ENCODE data around the gene DHRS13.

The DHRS13 gene, protein sequence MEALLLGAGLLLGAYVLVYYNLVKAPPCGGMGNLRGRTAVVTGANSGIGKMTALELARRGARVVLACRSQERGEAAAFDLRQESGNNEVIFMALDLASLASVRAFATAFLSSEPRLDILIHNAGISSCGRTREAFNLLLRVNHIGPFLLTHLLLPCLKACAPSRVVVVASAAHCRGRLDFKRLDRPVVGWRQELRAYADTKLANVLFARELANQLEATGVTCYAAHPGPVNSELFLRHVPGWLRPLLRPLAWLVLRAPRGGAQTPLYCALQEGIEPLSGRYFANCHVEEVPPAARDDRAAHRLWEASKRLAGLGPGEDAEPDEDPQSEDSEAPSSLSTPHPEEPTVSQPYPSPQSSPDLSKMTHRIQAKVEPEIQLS

DNA sequence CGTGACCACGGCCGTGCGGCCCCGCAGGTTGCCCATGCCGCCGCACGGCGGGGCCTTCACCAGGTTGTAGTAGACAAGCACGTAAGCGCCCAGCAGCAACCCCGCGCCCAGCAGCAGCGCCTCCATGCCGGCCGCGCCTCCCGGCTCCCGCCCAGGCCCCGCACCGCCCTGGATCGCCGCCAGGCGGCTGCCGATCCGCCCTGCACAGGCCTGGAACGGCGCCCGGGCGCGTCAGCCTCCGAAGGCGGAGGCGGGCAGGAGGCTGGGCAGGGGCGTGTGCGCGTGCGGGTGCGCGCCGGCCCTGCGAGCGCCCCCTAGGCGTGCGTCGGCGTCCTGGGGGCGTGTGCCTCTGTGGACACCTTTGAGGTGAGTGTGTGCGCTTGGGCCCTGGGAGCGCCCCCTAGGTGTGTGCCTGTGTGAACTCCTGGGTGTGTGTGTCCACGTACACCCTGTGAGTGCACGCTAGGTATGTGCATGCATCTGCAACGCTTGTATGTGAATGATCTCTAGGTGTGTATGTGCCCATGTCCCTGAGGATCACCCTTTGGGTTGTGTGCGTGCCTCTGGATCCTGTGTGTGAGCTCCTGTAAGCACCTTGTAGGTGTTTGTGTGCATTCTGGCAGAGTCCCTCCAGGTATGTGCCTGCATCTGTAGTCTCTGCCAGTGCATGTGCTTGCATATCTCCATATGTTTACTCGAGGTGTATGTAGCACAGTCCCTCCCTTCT is at the start of gene DHRS13:
Gene DHRS13 (minus strand): TSS at position 261 of the 727 bp plus-strand sequence. CDS start 135 bp downstream, at position 126.
- DNase-seq, result peak; percentile 84

DNA sequence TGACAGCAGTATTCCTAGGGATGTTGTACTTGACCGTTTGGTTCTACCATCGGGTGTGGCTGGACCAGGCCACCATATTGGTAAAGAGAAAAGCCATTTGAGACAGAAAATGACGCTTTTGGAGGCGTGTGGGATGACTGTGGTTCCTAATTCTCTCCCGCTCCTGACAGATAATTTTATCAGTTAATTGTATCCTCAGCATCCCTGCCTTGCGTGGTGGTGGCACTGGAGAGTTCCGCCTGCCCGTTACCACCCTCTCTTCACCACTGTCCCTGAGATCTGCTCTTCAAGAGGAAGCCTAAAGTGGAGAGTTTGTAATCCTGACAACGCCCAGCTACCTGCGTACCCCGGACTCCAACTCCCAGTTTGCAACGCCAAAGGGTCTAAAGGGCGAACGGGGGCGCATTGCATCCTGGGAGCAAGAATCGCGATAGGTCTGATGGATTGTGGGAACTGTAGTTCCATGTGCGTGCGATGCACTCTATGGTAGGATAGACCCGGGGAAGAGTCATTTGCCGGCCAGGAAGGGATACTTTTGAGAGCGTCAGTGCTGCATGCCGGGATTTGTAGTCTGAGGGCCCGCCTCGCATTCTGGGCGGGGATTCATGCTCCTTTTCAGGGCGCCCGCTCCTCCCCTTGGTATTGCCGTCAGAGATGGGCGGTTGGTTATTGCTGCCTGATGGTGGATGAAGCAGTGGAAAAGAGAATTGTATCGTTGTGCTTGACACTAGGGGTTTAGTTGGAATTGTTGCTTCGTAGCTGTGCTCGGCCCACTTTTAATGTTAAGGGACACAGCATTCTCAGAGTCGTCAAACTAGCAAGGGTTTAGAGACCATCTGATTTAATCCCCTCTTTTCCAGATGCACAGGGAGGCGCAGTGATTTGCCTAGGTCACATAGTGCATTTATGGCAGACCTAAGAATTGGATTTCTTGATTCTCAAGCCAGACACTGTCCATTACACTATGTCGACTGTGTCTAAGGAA is 49.4 kb upstream of the DHRS13 start:
- peak; percentile 99 for DNase-seq

DNA sequence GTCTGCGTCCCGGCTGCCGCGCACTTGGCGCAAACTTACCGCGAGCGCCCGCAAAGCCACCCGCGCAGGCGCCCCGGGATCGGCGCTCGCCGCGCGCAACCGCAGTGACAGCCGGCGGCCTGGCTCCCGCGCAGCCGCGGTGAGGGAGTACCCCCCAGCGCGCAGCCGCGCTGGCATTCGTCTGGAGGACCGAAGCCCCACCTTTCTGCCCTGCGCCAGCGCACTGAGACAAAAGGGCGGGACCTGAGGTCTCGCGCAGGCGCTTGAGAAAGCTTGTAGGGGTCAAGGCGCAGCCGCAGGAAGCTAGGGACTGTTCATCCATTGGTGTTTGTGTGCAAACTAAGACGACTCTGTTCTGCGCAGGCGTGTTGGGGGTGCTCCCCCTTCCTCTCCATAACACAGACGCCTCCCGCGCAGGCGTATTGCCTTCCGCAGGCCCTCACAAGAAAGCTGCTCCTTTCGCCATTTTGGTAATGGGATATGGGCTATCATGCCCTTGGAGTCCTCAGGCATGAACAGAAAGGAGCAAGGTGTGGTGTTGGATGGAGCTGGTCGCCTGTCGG is 48.6 kb upstream of the DHRS13 start, which contains the start of gene PHF12:
Gene PHF12 (minus strand): TSS at position 91 of the 563 bp plus-strand sequence. CDS start 558 bp downstream, outside the sequence.
- peak; percentile 100 for DNase-seq

DNA sequence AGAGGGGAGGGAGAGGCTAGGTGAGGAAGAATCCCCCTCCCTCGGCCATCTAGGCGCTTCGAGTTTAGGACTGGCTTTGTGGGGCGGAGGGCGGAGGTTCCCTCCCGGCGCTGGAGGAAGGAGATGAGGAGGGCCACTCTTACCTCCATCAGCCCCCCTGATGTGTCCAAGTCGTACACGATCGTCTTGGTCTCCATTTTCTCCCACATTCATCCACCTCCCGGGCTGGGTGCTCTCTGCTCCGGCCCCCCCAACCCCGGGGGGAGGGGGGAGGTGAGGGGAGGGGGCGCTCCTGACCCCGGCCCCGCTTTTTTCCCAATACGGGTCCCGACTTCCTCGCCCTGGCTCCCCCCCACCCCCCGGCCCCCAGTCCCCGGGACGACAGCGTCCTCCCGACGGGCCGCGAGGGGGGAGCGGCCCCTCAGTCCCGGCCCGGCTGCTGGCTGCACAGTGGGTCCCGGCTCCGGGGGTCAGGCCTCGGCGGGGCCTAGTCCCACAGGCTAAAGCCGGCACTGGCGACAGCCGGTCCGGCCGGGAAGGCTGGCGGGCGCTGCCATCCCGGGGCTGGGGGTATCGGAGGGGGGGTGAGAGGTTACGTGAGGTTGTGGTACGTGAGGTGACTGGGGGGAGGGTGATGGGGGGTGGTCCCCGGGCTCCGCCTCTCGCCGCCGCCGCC is 48.0 kb upstream of the DHRS13 start:
- no peak for DNase-seq

DNA sequence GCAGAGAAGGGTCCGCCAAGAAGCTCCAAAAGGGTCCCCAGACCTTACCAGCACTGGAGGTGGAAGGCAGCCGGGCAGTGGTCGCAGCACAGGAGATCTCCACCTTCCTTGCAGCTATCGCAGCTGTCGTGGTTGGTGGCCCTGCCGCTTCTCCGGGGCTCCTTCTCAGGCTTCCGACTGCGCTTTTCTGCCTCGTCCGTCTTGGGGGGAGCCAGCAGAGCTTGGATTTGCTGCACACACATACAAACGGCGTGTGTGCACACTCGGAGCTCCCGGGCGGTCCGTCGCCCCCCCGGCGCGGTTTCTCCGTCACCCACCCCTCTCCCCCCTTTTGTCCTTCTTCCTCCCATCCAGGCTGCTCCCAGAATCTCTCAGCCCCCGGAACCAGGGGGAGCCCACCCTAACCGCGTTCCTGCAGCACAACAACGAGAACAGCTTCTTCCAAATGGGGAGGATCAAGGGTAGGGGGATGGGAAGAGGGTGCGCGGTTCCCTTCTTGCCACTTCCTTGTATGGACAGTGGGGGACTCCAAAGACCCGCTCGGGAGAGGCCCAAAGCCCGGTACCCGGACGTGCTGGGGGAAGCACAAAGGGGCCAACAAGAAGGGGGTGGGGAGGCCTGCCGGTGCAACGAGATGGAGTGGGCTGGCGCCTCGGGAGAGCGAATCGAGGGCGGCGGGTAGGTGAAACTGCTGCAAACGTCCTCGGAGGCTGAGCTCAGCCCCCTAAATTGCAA is 47.3 kb upstream of the DHRS13 start:
- peak; percentile 47 for DNase-seq

DNA sequence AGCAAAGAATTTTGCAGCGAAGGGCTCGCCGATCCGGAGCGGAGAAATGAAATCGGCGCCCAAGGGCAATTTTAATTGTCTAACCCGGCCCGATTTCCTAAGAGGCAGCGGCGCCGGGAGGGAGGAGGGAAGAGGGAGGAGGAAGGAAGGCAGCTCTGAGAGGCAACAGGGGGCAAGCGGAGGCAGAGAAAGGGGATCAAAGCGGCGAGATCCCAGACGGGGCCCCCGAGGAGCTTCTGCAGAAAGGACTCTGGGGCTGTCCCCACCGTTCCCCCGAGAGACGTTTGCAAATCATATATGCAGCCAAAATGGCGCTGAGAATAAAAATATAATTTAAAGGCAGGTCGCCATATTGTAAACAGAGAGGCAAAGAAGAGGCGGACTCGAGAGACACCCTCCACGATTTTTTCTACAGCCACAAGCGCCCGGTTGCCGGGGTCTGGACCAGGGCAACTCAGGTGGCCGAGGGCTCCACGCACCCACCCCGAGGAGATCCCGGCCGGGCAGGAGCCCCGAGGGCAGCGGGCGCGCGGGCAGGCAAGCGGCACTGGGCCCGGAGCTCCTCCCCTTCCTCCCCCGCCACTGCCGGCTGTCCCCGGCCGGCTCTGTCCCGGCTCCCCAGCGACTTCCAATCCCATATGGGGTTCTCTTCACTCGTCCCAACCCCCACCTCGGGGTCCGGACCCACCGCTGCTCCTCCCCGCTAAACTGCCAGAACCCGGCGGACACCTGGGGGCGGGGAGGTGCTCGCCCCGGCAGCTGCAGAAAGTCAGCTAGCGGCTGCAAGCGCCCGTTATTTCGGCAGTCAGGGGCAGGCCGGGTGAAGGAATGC is 46.5 kb upstream of the DHRS13 start:
- DNase-seq, result peak; percentile 65

DNA sequence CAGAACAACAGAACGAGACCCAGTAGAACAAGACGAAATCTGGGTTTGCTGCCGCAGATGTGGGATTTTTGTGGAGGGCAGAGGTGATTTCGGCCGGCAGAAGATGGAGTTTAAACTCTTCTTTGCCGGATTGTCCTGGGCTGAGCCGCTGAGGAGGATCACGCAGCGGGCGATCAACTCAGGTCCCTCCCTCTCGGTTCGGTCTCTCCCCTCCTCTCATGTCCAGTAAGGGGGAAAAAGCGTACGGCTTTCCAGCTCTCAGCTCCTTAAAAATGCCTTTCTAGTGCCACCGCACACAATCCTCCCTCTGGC is 46.0 kb upstream of the DHRS13 start:
- DNase-seq, result peak; percentile 42

DNA sequence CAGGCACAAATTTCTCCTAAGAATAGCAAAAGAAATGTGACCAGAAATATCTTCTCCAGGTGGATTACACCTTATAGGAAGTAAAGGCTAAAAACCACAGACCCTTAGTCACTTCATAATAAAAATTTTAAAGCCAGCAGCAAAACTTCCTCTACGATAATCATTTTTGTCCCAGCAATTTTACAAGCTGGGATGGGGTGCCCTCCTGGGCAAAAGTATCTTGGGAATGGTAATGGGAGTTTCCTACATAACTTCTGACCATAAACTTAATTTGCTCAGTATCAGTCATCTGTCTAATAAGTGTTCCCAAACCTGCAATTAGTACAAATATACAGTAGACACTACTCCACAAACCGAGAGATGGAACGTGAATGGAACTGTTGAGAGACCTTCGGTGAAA is 45.5 kb upstream of the DHRS13 start:
- no peak for DNase-seq

DNA sequence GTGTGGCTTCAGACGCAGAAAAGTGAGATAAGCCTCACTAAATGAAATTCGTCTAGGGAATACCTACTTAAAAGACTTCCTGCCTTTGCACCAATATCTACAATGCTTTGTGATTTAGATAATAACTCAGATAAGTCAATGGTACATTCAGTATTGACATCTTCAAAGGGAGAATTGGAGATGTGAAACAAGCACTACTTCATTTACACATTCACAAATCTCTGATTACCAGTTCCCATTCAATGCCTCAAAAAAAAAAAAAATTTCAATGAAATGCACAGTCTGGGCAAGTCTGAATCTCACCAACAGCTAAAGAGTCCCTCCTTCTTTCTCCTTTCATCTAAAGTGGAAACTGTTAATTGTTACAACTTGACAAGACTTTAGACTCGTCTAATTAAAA is 44.8 kb upstream of the DHRS13 start:
- no peak for DNase-seq

DNA sequence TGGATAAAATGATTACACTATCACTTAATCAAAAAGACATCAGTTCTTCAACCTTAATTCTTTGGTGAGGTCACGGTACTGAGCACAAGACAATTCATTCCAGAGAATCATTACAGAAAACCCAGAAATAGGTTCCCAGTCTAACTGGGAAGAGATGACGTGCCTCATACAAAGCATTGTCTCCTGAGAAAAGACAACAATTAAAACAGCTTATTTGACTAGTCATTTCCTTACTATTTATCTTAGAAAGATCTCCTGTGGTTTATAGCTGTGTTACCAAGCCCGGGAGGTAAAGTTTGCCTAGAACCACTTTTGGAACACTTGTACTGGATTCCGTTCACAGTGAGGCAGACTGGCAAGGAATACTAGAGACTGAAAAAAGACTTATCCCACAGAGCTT is 43.4 kb upstream of the DHRS13 start:
- DNase-seq, result no peak

DNA sequence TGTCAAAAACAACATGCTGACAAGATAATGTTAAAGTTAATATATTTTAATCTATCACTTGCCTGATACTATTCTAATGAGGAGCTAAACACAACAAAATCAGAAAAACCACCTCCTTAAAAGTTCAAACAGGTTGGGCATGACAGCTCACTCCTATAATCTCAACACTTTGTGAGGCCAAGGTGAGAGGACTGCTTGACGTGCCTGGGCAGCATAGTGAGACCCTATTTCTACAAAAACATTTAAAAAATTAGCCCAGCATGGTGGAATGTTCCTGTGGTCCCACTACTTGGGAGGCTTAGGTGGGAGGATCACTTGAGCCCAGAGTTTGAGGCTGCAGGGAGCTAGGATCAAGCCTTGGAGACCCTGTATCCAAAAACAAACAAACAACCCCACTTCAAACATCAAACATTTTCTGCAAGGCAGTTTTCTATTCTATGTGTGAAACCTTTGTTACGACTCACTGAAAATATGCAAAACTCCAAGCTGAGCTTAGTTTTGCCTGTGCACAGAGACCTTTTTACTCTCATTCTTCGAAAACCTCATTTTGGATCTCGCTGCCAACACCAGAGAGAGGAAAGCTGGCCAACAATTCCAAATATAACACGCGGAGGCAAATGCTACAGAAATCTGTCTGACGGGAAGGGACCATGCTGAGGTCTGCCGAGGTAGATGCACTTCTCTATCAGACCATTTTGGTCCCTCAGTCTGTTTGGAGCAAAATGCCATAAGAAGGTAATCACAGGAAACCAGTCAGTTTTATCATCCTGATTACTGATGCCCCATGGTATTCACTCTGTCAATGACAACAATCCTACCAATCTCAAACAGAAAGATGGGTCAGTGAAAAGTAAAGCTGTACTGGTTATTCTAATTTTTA is 42.2 kb upstream of the DHRS13 start:
- no peak for DNase-seq

DNA sequence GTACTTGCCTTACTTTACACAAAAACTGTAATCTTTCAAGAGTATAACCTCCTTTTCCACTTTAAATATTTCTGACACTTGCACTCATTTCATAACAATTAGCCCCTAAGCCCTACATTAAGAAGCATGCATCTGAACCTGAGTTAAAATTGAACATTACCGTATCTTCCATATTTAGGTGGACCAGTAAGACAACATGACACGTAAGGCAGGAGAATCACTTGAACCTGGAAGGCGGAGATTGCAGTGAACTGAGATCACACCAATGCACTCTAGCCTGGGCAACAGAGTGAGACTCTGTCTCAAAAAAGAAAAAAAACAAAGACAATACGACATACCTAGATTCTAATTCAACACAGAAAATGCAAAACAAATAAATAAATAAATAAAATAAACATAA is 41.5 kb upstream of the DHRS13 start:
- DNase-seq, result no peak

DNA sequence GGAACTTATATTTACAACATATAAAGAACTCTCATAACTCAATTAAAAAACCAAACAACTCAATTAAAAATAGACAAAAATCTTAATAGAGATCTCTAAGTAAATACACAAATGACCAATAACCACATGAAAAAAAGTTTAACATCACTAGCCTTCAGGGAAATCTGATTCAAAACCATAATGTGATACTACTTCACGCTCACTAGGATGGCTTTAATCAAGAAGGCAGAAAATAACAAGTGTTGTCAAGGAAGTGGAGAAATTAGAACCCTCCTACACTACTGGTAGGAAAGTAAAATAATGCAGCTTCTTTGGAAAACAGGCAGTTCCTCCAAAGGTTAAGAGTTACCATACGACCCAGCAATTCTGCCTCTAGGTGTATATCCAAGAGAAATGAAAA is 40.0 kb upstream of the DHRS13 start:
- no peak for DNase-seq

DNA sequence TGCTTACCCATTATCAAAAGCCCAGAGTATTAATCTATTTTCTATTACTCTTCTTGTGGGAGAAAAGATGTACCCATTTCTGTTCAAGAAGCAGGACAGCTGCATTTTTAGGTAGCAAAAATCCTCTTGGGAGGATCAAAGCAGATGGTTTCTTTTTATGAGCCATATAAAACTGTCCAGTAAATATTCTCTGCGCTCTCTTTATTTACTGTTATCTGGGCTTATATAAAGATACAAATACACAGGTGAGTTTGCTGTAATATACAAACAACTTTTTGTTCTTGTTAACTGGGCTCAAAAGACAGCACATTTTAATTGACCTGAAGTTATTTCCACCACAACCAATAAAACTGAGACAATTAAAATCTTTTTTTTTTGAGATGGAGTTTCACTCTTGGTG is 38.4 kb upstream of the DHRS13 start:
- DNase-seq, result no peak

DNA sequence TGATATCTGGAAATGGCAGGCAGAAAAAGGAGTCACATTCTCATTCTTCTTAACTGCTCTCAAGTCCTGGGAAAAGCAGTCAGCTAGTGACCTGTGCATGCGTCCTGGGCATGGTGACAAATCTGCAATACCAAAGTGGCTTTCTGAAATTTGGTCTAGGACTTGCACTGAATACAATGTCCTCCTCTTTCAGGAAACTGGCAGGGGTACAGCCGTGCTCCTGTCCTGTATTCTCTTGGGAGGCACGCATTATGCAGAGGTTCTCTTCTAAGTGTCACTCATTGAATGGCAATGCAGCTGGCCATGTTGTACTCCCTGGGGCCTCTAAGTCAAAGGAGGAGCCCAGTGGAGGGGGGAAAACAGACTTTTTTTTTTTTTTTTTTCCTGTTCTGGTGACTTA is 37.8 kb upstream of the DHRS13 start:
- DNase-seq, result no peak

DNA sequence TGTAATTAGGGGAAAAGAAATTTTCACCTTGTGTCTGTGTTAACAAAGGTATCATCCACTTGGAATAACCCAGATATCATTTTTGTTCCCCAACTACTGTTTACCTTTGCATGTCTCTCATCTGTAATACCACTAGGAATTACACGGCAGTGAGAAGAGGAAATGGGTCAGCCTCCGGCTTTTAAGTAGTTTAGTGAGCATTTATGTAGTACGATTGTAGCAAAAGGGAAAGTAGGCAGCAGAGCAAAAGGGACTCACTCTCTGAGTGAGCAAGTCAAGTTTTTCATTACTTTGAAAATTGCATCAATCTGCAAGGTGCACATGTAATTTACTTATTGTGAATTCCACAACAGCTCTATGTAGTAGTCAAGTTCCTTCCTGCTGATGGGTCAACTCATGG is 37.3 kb upstream of the DHRS13 start:
- DNase-seq, result no peak

DNA sequence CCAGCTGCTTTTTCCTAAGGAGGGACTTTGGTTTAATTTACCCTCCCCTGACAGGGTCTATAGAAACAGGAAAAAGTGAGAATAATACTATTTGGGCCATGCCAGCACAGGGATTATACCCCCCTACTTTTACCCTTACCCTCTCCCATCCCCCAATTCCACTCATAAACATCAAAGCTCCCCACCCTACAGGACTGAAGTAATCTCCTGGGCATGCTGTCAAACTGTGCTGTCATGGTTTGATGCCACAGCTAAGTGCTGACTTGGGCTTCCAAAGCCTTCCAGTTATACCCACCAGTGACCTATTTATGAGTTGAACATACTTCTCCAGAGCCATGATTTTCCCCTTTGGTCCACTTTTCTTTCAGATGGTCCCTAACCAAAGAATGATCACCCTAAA is 35.7 kb upstream of the DHRS13 start:
- DNase-seq, result no peak

DNA sequence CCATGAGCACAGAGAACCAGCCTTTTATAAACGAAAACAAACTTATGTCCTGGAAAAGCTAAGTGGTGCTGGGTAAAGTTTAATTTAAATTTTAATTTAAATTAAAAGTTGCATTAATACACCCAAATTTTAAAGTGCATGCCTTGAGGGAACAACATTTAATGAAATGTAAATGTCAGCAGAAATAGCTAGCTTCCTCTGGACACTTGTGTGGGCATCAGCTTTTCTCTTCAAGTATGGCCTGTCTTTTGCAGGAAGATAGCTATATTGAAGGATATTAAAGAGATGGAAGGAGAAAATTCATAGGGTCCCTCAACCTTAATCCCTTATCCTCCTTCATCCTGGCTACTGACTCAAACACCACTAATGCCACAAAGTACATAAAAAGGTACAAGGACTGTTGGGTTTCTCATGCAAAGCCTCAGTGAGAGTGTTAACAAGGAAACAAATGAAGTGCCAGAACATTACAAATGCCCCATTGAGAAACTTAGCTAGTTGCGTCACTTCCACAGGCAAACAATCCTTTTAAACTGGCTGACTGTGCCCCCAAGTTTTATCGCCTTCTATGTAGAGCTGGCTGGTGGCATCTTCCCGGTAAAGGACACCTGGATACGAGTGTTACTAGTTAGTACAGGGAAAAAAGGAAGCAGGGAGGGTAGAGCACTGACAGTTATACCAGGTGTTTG is 34.3 kb upstream of the DHRS13 start:
- no peak for DNase-seq
